GM18499 (cell line): ENCODE data around the gene C1orf232.

ENCODE experiments used
- ATAC-seq: cut with Tn5 transposase; IDR thresholded peaks from one replicate; pipeline ENCODE4 v1.9.1; 2021; ENCODE audit warnings: moderate number of reproducible peaks; ENCODE audit not compliant: insufficient read depth, unreplicated experiment

C1orf232 gene

DNA sequence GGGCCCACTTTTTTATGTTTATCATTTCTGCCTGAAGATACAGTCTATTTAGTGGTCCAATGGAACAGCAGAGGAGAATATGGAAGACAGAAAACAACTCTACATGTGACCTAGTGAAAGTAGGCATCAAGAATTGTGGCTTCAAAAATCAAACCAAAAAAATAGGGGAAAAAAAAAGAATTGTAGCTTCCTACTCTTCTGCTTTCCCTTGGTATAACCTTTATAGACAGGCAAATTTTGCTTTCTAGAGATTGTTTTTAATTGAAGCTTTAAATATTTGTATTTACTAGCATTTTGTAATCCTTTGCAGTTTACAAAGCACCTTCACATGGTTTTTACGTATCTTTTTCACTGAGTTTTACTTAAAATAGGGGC lies 42.8 kb downstream of the C1orf232 start:
- no peak for ATAC-seq

DNA sequence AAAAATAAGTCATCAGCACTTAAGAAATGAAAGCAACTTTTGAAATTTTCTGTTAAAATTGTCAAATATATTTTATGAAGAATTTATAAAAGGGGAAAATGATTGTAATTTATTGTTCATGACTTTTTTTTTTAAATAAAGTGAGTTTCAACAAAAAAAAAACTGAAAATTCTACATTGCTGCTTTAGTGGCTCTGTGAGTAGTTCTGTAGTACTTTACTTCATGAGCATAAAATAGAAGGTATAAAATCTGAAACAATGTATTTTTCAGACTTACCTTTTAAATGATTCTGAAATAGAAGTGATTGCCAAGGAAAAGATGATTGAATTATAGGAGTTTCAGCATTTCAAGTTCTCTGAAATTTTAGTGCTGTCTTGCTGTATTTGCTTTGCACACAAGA lies 43.4 kb downstream of the C1orf232 start:
- ATAC-seq = no peak

DNA sequence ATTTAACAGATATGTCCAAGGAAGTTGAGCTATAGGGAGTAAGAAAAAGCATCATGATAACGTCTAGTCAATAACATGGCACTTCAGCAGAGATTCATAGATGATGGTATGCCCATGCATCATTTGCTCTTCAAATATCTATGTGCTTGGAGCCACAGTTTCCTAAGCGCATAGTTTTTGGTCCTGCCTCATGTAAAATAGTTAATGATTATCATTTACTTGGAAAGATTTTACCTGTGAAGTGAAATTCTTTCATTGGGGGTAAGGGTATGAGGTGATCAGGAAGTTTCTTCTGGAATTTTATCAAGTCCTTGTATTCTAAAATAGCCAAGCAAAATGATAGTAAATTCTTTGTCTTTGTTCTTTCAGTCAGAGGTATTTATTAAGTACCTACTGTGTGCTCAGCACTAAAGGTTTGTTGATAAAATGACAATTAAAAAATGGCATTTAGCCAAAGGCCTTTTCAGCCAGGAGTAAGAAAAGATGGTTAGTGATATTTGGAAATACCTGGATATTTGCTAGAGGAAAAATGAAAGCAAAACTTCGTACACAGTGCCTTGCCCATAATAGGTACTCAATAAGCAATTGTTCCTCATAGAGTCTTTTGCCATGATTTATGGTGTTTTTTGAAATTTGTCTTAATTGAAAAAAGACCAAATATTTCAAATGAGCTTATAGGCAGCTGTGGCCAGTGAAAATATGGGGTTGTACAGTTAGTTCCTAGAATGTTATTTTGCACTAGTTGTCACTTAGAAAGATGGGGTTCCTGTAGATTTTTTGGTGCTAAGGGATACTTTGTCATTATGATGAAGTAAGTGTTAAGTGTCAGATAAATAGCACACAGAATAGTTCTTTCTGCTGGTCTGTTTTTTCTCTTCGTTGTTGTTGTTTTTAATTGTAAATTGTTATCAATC lies 44.1 kb downstream of the C1orf232 start:
- no peak for ATAC-seq

DNA sequence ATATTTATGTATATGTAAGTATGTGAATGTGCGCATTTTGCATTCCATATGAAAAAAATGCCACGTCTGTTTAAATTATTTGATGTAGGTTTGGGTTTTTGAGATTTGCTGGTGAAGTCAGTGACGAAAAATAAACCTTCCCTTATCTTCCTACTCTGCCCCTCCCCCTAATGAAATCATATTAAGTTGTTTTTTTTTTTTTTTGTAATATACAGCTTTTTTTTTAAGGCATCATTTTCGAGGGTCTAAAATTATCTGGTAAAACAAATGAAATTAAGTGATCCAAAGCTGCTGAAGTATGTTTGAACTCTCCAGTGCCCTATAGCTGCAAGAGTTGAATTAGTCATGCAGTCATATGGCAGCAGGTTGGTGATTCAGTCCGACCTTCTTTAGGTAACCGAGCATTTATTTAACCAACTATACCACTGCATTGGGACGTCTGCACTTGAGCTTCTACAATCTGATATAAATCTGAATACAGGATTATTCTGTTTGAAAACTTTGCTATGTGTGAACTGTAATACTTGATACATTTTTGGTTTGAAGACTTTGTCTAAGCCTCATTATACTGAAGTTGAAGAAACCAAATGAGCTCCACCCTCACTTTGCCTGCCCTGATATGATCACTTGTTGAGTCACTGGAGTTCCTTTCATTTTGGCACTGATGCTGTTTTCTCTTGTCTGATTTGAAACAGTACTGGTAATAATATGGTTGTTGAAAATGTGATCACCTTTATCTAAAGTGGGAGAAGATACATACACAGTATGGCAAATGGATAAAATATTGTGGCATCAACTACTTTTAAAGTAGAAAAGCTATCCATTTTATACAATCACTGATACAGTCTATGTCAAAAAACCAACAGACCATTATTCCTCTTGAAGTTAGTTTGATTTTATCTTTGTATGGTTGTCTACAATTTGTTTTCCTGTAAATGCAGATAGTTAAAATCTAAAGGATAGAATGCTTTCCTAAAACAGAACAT lies 45.5 kb downstream of the C1orf232 start:
- ATAC-seq = no peak

DNA sequence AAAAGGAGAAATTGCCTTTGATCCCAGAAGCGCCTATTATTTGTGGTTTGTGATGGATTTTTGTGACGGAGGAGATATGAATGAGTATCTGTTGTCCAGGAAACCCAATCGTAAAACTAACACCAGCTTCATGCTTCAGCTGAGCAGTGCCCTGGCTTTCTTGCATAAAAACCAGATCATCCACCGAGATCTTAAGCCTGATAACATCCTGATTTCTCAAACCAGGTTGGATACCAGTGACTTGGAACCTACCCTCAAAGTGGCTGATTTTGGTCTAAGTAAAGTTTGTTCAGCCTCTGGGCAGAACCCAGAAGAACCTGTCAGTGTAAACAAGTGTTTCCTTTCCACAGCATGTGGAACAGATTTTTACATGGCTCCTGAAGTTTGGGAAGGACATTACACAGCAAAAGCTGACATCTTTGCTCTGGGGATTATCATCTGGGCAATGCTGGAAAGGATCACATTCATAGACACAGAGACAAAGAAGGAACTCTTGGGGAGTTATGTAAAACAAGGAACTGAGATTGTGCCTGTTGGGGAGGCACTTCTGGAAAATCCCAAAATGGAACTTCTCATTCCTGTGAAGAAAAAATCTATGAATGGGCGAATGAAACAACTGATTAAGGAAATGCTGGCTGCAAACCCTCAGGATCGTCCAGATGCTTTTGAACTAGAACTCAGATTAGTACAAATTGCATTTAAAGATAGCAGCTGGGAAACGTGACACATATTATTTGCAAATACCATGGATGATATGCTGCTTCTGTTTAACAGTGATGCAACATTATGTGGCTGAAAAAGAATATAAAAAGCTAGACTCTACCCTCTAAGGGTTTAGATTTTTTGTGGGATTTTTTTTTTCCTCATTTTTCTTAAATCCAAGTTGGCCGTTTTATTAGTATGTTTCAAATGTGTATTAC lies 46.6 kb downstream of the C1orf232 start:
- ATAC-seq = no peak

DNA sequence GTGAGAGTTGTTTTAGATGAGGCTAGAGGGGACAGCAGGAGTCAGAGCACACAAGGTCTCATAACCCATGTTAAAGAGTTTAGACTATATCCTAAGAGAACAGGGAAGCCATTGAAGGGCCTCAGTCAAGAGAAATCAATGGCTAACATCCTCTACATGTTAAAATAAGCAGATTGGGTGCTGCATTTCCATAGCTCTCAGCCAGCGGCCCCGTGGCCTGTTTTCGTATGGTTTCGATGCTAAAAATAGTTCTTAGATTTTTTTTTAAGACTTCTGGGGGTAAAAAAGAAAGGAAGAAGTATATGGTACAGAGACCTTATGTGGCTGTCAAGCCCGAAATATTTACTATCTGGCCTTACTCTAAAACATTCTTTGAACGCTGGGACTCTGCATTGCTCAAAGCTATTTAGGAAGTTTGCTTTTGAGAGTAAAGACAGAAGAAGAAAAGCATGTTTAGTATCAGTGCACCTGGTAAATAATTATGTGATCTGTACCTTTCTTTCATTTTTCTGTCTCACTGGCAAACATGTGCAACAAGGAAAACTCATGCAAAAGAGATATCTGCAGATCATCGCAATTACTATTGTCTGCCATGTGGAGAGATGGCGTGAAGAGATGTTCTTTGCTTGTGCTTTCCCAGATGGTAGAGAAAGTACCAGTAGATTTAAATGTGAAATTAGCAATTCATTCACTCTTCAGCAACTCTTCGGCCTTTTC lies 48.7 kb downstream of the C1orf232 start:
- no peak for ATAC-seq

DNA sequence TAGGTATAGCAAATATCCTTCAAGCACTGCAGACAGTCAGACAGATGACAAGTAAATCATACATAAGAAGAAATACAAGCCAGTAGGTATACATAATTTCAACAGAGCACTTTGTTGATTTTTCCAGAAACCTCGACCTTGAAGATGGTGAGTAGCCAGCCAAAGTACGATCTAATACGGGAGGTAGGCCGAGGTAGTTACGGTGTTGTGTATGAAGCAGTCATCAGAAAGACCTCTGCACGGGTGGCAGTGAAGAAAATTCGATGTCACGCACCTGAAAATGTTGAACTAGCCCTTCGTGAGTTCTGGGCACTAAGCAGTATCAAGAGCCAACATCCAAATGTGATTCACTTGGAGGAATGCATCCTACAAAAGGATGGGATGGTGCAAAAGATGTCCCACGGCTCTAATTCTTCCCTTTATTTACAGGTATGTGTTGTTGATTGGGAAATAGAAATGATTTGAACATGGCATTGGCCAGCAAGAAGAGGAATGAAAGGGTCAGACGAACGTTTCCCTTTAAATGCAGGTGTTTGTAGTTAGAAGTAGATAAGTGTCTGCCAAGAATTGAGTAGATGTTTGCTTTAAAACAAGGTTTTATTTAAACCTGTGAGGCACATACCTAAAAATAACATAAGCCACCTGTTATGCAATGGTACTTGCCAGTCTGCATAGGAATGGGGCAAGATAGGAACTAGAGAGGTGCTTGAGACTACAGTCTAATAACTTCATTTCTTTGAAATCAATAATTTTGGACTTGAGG lies 54.4 kb downstream of the C1orf232 start:
- no peak for ATAC-seq
